Central memory CD8-positive, alpha-beta T cell (primary cell): ENCODE measurements around the gene MCMBP.

Experiments used
- ATAC-seq: fragments of 150-1000 bp; cut with Tn5 transposase; replicated peaks from 2 replicates; pipeline ENCODE4 v1.10.0; 2022; ENCODE audit warnings: mild to moderate bottlenecking, moderate FRiP score, moderate number of reproducible peaks; ENCODE audit not compliant: poor library complexity, severe bottlenecking; ENCODE audit errors: extremely low read depth
- DNase-seq, 2 donors: peaks; one replicate each; pipeline ENCODE4 v3.0.0; 2021; ENCODE audit warnings: low spot score in 2 of 2
- H3K27ac Mint-ChIP-seq: one replicate; pipeline ENCODE4 v1.8.0; 2022; ENCODE audit warnings: low read depth, mild to moderate bottlenecking, moderate library complexity, mixed read lengths
- H3K27me3 Mint-ChIP-seq: one replicate; pipeline ENCODE4 v1.8.0; 2022; ENCODE audit warnings: mixed read lengths
- H3K36me3 Mint-ChIP-seq: one replicate; pipeline ENCODE4 v1.8.0; 2022; ENCODE audit warnings: mild to moderate bottlenecking, moderate library complexity, mixed read lengths; ENCODE audit not compliant: insufficient read depth
- H3K4me1 Mint-ChIP-seq: one replicate; pipeline ENCODE4 v1.8.0; 2022; ENCODE audit warnings: mixed read lengths
- H3K4me3 Mint-ChIP-seq: one replicate; pipeline ENCODE4 v1.8.0; 2022; ENCODE audit warnings: mild to moderate bottlenecking, moderate library complexity, mixed read lengths
- H3K9me3 Mint-ChIP-seq: one replicate; pipeline ENCODE4 v1.8.0; 2022; ENCODE audit warnings: mixed read lengths

The MCMBP gene

DNA sequence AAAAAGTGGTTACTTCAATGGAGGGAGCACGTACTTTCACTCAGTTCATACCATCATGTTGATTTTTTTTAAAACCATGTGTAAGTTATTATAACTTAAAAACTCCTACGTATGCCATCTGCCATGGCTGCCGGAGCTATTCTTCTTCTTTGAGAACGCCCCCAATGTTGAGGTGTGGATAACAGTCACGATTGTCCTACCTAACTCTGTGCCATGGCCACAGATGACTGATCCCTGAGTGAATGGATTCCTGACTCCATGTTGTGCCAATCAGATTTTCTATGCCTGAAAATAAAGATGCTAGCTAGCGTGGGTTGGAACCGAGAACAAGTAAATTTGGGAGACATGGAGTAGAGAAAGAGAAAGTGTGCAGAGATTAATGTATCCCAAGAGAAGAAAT lies 5.3 kb downstream of the MCMBP start:
- Mint-ChIP-seq H3K9me3 (peaks cover 6% of the 10 kb centered on the region), H3K27me3 (no peaks in the 10 kb centered on the region), H3K4me1 (peaks cover 54% of the 10 kb centered on the region), H3K36me3 (peaks cover 7% of the 10 kb centered on the region), H3K27ac (no peak overlapping the region), H3K4me3 (no peak overlapping the region)
- ATAC-seq (no peak), DNase-seq (no peak)

DNA sequence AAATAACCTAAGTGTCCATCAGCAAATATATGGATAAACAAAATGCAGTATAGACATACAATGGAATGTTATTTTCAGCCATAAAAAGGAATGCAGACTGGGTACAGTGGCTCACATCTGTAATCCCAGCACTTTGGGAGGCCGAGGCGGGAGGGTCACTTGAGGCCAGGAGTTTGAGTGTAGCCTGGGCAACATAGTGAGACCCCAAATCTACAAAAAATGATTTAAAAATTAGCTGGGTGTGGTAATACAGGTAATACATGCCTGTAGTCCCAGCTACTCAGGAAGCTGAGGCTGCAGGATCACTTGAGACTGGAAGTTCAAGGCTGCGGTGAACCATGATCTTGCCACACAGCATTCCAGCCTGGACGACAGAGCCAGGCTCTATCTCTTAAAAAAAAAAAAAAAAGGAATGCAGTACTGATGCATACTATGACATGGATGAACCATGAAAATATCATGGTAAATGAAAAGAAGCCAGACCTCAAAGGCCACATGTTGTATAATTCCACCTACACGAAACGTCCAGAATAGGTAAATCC lies 6.9 kb downstream of the MCMBP start:
- Mint-ChIP-seq H3K27ac (no peak overlapping the region), H3K9me3 (peaks cover 6% of the 10 kb centered on the region), H3K27me3 (no peaks in the 10 kb centered on the region), H3K36me3 (peaks cover 7% of the 10 kb centered on the region), H3K4me3 (no peak overlapping the region), H3K4me1 (peaks cover 57% of the 10 kb centered on the region)
- no peak for ATAC-seq
- no peak for DNase-seq

DNA sequence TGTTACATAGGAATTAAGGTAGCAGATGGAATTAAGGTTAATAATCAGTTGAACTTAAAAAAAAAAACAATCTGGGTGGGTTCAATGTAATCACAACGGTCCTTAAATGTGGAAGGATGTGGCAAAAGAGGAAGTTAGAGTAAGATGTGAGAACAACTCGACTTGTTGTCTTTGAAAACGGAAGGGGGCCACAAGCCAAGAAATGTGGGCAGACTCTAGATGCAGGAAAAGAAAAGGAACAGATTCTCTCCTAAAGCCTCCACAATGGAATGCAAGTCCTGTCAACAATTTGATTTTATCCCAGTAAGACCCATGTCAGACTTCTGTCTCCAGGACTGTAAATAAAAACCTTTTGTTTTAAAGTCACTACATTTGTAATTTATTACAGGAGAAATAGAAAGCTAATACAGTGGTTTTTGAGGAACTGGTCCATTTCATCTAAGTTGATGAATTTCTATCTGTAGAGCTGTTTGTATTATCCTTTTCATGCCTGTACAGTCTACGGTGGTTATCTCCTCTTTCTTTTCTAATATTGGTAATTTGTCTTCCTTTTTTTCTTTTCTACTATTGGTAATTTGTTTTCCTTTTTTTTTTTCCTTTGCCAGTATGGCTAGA lies 8.6 kb downstream of the MCMBP start:
- peaks cover 54% of the 10 kb centered on the region for H3K4me1 Mint-ChIP-seq
- DNase-seq (no peak), ATAC-seq (no peak)
- H3K4me3 Mint-ChIP-seq: no peak overlapping the region
- H3K27me3 Mint-ChIP-seq: no peaks in the 10 kb centered on the region
- peaks cover 6% of the 10 kb centered on the region for H3K9me3 Mint-ChIP-seq
- H3K27ac Mint-ChIP-seq: peak overlapping the region; percentile 81
- peaks cover 8% of the 10 kb centered on the region for H3K36me3 Mint-ChIP-seq

DNA sequence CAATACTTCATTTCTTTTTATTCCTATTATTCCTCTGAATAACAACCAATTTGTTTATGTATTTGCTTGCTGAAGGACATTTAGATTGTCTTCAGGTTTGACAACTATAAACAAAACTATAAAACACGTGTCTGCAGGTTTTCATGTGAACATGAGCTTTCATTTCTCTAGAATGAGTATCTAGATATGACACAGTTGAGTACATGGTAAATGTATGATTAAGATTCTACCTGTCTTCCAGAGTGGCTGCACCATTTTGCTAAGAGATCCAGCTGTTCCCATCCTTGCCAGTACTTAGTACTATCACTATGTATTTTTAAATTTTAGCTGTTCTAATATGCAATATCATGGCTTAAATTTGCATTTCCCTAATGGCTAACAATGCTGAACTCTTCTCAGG lies 10.1 kb downstream of the MCMBP start:
- H3K27ac Mint-ChIP-seq: peak overlapping the region; percentile 25
- no peak for DNase-seq
- no peaks in the 10 kb centered on the region for H3K27me3 Mint-ChIP-seq
- H3K36me3 Mint-ChIP-seq: peaks cover 7% of the 10 kb centered on the region
- H3K9me3 Mint-ChIP-seq: peaks cover 6% of the 10 kb centered on the region
- peaks cover 45% of the 10 kb centered on the region for H3K4me1 Mint-ChIP-seq
- no peak for ATAC-seq
- H3K4me3 Mint-ChIP-seq: no peak overlapping the region

DNA sequence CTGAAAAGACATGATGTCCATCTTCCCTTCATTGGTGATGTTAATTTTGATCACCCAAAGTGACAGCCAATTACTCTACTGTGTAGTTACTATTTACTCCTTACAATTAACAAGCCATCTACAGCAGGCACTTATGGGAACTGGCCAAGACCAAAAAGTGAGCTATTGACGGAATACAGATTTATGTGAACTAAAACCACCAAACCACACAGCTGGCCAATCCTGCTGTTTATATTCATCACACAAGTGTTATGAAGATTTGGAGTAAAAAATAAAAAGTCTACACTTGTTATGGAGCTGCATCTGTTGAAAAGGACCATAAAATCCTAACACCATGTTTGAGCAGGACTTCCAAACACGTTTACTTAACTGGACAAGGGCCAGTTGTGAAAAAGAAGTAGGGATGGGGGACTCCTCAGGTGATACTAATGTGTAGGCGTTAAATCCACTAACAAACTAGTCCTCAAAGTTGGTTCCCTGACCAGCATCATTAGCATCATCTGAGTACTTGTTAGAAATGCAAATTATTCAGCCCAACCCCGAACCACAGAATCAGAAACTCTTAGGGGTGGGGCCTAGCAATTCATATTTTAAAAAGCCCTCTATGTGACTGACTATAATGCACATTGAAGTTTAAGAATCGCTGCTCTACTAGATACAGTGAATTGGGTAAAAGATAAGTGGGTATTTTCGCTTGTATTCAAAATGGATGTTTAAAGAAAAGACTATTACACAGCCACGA lies 11.6 kb downstream of the MCMBP start:
- H3K36me3 Mint-ChIP-seq: peaks cover 11% of the 10 kb centered on the region
- no peak overlapping the region for H3K27ac Mint-ChIP-seq
- H3K4me3 Mint-ChIP-seq: no peak overlapping the region
- no peaks in the 10 kb centered on the region for H3K27me3 Mint-ChIP-seq
- DNase-seq (no peak), ATAC-seq (no peak)
- peaks cover 6% of the 10 kb centered on the region for H3K9me3 Mint-ChIP-seq
- peaks cover 38% of the 10 kb centered on the region for H3K4me1 Mint-ChIP-seq

DNA sequence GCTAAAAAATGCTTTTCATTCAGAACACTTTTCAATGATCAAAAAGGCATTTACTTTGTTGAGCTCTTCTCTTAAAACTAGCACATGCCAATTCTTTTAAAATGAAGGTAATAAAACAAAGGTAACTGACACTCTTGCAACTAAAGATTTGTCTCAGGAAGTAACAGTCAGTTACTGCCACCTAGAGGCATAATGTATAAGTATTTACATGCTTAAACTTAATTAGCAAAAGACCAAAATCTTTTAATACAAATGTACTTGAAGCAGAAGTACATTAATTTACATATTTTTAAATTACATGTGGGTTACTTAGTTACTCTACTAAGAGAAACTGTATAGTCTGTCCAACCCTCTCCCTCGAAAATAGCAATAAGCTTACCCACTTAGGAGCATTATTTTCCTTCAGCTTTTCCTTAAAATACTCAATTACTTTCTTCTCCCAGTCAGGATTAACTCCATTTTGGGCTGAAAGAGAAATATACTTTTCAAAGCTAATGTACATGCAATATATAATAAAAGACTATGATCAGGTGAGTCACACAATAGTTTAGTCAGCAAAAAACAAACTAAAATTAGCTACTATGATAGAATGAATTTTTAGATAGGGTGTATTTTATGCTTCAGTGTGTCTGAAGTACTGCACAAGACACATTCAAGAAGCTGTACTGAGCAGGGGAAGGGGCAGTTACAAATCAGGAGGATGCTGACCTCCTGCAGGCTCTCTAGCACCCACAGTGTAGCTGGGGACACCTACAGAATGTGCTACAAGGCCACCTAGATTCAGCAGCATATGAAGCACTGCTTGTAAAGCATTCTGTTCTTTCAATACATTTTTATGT lies 13.0 kb downstream of the MCMBP start:
- no peak for ATAC-seq
- Mint-ChIP-seq H3K9me3 (peaks cover 4% of the 10 kb centered on the region), H3K4me1 (peaks cover 33% of the 10 kb centered on the region), H3K36me3 (peaks cover 14% of the 10 kb centered on the region), H3K27ac (peak overlapping the region; percentile 41), H3K27me3 (no peaks in the 10 kb centered on the region), H3K4me3 (no peak overlapping the region)
- DNase-seq: no peak

DNA sequence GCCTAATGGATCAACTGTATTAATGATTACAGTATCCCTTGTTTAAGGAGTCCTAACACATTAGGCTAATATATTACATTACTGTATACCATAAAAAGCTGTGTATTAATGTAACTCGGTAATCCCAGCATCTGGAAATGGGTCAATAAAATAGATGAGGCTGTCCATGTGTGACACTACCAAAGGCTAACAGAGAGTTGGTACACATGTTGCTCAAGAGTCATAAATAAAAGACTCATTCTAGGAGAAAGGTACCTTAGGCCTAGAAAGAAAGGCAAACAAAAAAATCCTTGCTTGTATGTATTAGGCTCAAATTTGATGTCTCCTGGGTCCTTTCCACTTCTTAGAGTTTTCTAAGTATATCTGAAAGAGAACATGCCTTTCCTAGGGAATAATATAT lies 14.6 kb downstream of the MCMBP start:
- Mint-ChIP-seq H3K27ac (no peak overlapping the region), H3K36me3 (peaks cover 24% of the 10 kb centered on the region), H3K4me3 (no peak overlapping the region), H3K4me1 (peaks cover 27% of the 10 kb centered on the region), H3K9me3 (no peaks in the 10 kb centered on the region), H3K27me3 (no peaks in the 10 kb centered on the region)
- DNase-seq (no peak), ATAC-seq (no peak)

DNA sequence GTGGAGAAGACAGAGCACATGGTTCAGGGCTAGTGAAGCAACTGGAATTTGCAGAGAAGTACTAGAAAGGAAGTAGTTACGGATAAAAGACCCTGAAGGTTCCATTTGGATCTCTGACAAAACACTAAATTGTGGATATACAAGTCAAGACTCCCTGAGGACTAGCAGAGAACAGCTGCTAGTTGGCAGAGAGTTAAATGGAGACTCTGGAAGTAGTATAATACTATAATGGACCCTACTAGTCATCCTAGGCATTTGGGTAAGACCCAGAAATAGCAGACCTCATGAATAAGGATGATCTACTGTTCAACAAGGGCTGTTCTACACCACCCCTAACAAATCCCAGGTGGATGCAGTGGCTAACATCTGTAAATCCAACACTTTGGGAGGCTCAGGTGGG lies 19.1 kb downstream of the MCMBP start:
- DNase-seq: no peak
- H3K4me1 Mint-ChIP-seq: no peaks in the 10 kb centered on the region
- H3K9me3 Mint-ChIP-seq: no peaks in the 10 kb centered on the region
- H3K36me3 Mint-ChIP-seq: peaks cover 43% of the 10 kb centered on the region
- H3K27me3 Mint-ChIP-seq: no peaks in the 10 kb centered on the region
- ATAC-seq: no peak
- no peak overlapping the region for H3K4me3 Mint-ChIP-seq
- no peak overlapping the region for H3K27ac Mint-ChIP-seq

DNA sequence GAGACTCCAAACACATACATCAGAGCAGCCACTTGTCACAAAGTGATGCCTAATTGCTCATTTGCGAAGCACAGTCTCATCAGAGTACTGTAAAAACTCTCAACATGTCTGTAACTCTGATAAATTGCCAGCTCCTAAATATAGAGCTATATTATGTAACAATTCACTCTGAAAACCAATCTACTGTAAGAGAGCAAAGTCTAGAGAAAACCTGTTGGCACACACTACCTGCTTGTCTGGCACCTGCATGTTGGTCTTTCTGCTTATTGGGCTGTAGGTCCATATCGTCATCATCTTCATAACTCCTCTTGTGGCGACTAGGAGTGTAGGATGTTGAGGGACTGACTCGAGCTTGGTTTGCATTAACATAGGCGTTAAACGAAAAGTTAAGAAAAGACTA lies 19.8 kb downstream of the MCMBP start:
- Mint-ChIP-seq H3K27ac (no peak overlapping the region), H3K36me3 (peaks cover 50% of the 10 kb centered on the region), H3K27me3 (no peaks in the 10 kb centered on the region), H3K4me1 (no peaks in the 10 kb centered on the region), H3K4me3 (no peak overlapping the region), H3K9me3 (no peaks in the 10 kb centered on the region)
- ATAC-seq (no peak), DNase-seq (no peak)

DNA sequence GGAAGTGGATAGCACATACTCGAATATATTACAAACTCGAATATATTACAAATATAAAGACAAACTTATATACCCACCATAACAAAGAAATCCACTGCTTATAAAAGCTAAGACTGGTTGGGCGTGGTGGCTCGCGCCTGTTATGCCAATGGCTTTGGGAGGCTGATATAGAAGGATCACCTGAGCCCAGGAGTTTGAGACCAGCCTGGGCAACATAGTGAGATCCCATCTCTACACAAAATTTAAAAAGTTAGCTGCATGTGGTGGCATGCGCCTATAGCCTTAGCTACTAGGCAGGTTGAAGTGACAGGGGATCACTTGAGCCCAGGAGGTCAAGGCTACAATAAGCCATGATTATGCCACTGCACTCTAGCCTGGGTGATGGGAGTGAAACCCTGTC lies 20.4 kb downstream of the MCMBP start:
- Mint-ChIP-seq H3K36me3 (peaks cover 52% of the 10 kb centered on the region), H3K4me1 (no peaks in the 10 kb centered on the region), H3K9me3 (no peaks in the 10 kb centered on the region), H3K27ac (no peak overlapping the region), H3K4me3 (no peak overlapping the region), H3K27me3 (no peaks in the 10 kb centered on the region)
- no peak for DNase-seq
- no peak for ATAC-seq

DNA sequence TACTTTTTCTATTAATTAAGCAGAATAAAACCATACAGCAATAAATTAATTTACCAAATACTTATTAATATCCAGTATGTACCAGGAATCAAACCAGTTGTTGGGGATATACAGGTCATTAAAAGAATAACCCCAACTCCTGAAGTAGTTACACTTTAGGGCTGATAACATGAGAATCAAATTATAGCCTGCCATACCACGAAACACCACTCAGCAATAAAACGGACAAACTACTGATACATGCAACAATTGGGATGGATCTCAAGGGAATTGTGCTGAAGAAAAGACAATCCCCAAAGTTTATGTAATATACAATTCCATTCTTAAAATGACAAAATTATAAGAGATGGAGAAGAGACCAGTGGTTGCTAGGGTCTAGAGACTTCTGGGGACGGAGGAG lies 22.7 kb downstream of the MCMBP start:
- Mint-ChIP-seq H3K27me3 (no peaks in the 10 kb centered on the region), H3K4me1 (peaks cover 6% of the 10 kb centered on the region), H3K9me3 (no peaks in the 10 kb centered on the region), H3K27ac (no peak overlapping the region), H3K36me3 (peaks cover 61% of the 10 kb centered on the region), H3K4me3 (no peak overlapping the region)
- DNase-seq: no peak
- no peak for ATAC-seq

DNA sequence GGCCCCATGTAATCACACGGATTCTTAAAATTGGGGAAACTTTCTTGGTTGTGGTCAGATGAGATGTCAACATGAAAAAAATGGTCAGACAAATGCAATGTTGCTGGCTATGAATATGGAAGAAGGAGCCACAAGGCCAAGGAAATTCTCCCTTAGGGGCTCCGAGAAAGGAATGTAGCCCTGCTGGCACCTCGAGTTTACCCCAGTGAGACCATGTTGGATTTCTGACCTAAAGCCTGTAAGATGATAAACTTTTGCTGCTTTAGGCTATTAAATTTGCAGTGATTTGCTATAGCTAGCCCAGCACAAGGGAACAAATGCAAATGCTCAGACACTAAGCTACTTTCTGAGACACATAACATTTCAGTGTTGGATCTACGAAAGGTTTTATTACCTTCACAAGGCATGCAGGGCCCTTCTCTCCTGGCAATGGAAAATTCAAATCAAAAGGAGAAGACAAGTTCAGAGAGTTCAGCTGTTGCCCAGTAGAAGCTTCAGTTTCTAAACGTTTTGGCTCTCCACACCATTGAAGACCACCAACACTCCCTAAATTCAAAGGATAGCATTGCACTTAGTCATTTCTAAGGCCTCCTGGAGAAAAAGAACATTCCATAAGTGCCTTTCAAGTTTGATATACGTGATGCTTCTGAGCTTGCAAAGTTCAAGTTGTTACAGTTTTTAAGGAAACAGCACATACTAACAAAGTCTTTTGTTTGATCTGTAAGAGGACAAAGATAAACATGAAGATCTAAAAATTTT lies 23.4 kb downstream of the MCMBP start:
- Mint-ChIP-seq H3K27me3 (no peaks in the 10 kb centered on the region), H3K27ac (peak overlapping the region; percentile 51), H3K4me3 (no peak overlapping the region), H3K4me1 (peaks cover 6% of the 10 kb centered on the region), H3K9me3 (no peaks in the 10 kb centered on the region), H3K36me3 (peaks cover 68% of the 10 kb centered on the region)
- no peak for DNase-seq
- no peak for ATAC-seq
